Thymus (tissue), 14 donors: Measurements from ENCODE around the gene RETREG3. TPM values are rescaled to one million over a fixed set of nuclear protein-coding genes. Genes with fewer than 3 reads are reported as not detected.
A peak's percentile ranks its signal among the peaks of the same experiment; 100 is the strongest.

Experiments used
- DNase-seq, 9 donors: peaks; one replicate each; pipeline ENCODE4 v3.0.0-alpha.2; 2013; ENCODE audit warnings: low spot score in 9 of 9, low read depth in 6 of 9, missing footprints in 1 of 9
- H3K27ac ChIP-seq, 2 donors: one replicate each; pipeline ENCODE4 v1.5.1; 2013; ENCODE audit warnings: control low read depth in 1 of 2, low read depth in 1 of 2, low read length in 1 of 2, mild to moderate bottlenecking in 1 of 2, moderate library complexity in 1 of 2
- H3K27me3 ChIP-seq, 2 donors: one replicate each; pipeline ENCODE4 v1.5.1; 2013; ENCODE audit warnings: low read length in 1 of 2; ENCODE audit not compliant: control insufficient read depth in 2 of 2, insufficient read depth in 1 of 2
- H3K36me3 ChIP-seq, 2 donors: one replicate each; pipeline ENCODE4 v1.5.1; 2013; ENCODE audit warnings: low read length in 1 of 2, mild to moderate bottlenecking in 1 of 2, moderate library complexity in 1 of 2; ENCODE audit not compliant: control insufficient read depth in 2 of 2, insufficient read depth in 2 of 2
- H3K4me1 ChIP-seq, 2 donors: one replicate each; pipeline ENCODE4 v1.5.1; 2013; ENCODE audit warnings: low read length in 2 of 2; ENCODE audit not compliant: control insufficient read depth in 2 of 2, insufficient read depth in 2 of 2
- H3K4me3 ChIP-seq, 2 donors: one replicate each; pipeline ENCODE4 v1.5.1; 2013; ENCODE audit warnings: low read length in 2 of 2, control low read depth in 1 of 2, mild to moderate bottlenecking in 1 of 2
- H3K9me3 ChIP-seq, 2 donors: one replicate each; pipeline ENCODE4 v1.5.1; 2013; ENCODE audit warnings: low read length in 1 of 2, mild to moderate bottlenecking in 1 of 2; ENCODE audit not compliant: control insufficient read depth in 2 of 2, insufficient read depth in 1 of 2
- WGBS: extraction: QIAGEN DNeasy Blood & Tissue Kit; methylation state at CpG from one replicate; pipeline ENCODE4 v1.1.7; 2013; 5-methylcytosine and 5-hydroxymethylcytosine counted together
- long read RNA-seq, 10 donors: transcript quantifications; one replicate each; lab custom pipeline, GENCODE V29; 2026
- polyA plus RNA-seq: library from polyadenylated mRNA; stranded (reverse); fragments of 200-250 nt; gene quantifications from one replicate; pipeline ENCODE4 v1.2.3, GENCODE V29; 2013
- total RNA-seq: library from RNA; stranded (reverse); fragments of 120-200 nt; gene quantifications from one replicate; pipeline ENCODE4 v1.2.4, GENCODE V29; 2013
- donor health status: healthy.

RETREG3 gene, protein sequence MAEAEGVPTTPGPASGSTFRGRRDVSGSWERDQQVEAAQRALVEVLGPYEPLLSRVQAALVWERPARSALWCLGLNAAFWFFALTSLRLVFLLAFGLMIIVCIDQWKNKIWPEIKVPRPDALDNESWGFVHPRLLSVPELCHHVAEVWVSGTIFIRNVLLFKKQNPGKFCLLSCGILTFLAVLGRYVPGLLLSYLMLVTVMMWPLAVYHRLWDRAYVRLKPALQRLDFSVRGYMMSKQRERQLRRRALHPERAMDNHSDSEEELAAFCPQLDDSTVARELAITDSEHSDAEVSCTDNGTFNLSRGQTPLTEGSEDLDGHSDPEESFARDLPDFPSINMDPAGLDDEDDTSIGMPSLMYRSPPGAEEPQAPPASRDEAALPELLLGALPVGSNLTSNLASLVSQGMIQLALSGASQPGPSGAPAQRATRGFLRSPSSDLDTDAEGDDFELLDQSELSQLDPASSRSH
- total RNA-seq (40.0 TPM), polyA plus RNA-seq (33.7 TPM)
- long read RNA-seq, donor 1, partial matches to known transcripts, result 0 of 4 reads
- long read RNA-seq, donor 1, other reads (novel, unspliced or antisense), result 0 of 4 reads
- long read RNA-seq, donor 2, result 0 reads
- long read RNA-seq, donor 3, transcript RETREG3-201 (9 exons, 3,759 nt), result major isoform, 7 of 105 reads
- long read RNA-seq, donor 3, partial matches to known transcripts, result 74 of 105 reads
- long read RNA-seq, donor 3, other reads (novel, unspliced or antisense), result 21 of 105 reads
- long read RNA-seq, donor 4, partial matches to known transcripts, result 0 of 6 reads
- long read RNA-seq, donor 4, other reads (novel, unspliced or antisense), result 0 of 6 reads
- long read RNA-seq, donor 5, transcript RETREG3-204 (3 exons, 576 nt), result major isoform, 5 of 16 reads
- long read RNA-seq, donor 5, transcript RETREG3-201 (9 exons, 3,759 nt), result major isoform, 5 of 16 reads
- long read RNA-seq, donor 5, partial matches to known transcripts, result 5 of 16 reads
- long read RNA-seq, donor 5, other reads (novel, unspliced or antisense), result 0 of 16 reads
- long read RNA-seq, donor 6, transcript RETREG3-201 (9 exons, 3,759 nt), result major isoform, 5 of 8 reads
- long read RNA-seq, donor 6, partial matches to known transcripts, result 0 of 8 reads
- long read RNA-seq, donor 6, other reads (novel, unspliced or antisense), result 0 of 8 reads
- long read RNA-seq, donor 7, partial matches to known transcripts, result 22 of 47 reads
- long read RNA-seq, donor 7, other reads (novel, unspliced or antisense), result 22 of 47 reads
- long read RNA-seq, donor 8, transcript RETREG3-201 (9 exons, 3,759 nt), result major isoform, 5 of 11 reads
- long read RNA-seq, donor 8, partial matches to known transcripts, result 5 of 11 reads
- long read RNA-seq, donor 8, other reads (novel, unspliced or antisense), result 0 of 11 reads
- long read RNA-seq, donor 9, transcript RETREG3-201 (9 exons, 3,759 nt), result major isoform, 8 of 8 reads
- long read RNA-seq, donor 9, partial matches to known transcripts, result 0 of 8 reads
- long read RNA-seq, donor 9, other reads (novel, unspliced or antisense), result 0 of 8 reads
- long read RNA-seq, donor 10, transcript RETREG3-201 (9 exons, 3,759 nt), result major isoform, 12 of 14 reads
- long read RNA-seq, donor 10, partial matches to known transcripts, result 0 of 14 reads
- long read RNA-seq, donor 10, other reads (novel, unspliced or antisense), result 0 of 14 reads

DNA sequence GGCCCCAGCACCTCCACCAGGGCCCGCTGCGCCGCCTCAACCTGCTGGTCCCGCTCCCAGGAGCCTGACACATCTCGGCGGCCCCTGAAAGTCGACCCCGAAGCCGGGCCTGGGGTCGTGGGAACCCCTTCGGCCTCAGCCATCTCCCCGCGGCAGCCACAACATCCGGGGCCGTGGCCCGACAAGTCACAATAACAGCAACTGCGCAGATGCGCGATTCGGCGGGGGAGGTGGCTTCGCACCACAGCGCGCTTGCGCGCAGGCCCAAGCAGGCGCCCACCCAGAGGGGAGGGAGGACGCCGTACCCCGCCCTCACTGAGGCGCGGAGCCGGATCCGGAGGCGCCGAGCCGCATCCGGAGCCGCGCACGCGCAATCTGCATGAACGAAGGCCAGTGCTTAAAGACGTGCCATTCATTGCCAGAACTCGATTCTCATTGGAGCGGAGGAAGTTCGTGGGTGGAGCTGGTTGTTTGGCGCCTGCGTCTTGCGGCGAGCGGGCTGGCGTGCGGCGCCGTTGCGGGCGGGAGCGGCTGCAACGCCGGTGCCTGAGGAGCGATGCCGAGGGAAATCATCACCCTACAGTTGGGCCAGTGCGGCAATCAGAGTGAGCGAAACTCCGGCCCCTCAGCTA is at the start of gene RETREG3, which contains the start of gene TUBG1:
TSS of gene RETREG3 (minus strand) at position 193 of the 632 bp plus-strand sequence. CDS start at position 143, 50 bp downstream.
TSS of gene TUBG1 (plus strand) at position 502 of the 632 bp plus-strand sequence. CDS start at position 557, 55 bp downstream.
- Histone ChIP-seq H3K27ac (peak within 1 kb of the TSS; percentile 91 to 93), H3K36me3 (peaks cover 23 to 30% of the 10 kb centered on the region in 2 donors), H3K4me3 (peak within 1 kb of the TSS; percentile 72 to 98), H3K4me1 (peaks cover 11 to 14% of the 10 kb centered on the region in 2 donors), H3K9me3 (no peaks in the 10 kb centered on the region), H3K27me3 (peaks cover 0 to 2% of the 10 kb centered on the region in 2 donors)
- WGBS, result under 1% methylated on average over 66 of the region's 66 CpGs
- DNase-seq, result peak; percentile 96 to 100 (median 99)

- no peak overlapping the region for H3K27ac ChIP-seq
- H3K9me3 ChIP-seq, result peaks cover 0 to 3% of the 10 kb centered on the region in 2 donors
- H3K36me3 ChIP-seq, result no peaks in the 10 kb centered on the region
- no peak overlapping the region for H3K4me3 ChIP-seq
- peaks cover 4 to 18% of the 10 kb centered on the region in 2 donors for H3K4me1 ChIP-seq
- DNase-seq, result no peak
- WGBS, result 93% methylated on average over 9 of the region's 9 CpGs
- peaks cover 4 to 42% of the 10 kb centered on the region in 2 donors for H3K27me3 ChIP-seq
Observed at GRCh38 chr17:42657824-42658588, 48.8 kb upstream of the RETREG3 start.

- Histone ChIP-seq H3K27ac (no peak overlapping the region), H3K4me1 (peaks cover 4 to 18% of the 10 kb centered on the region in 2 donors), H3K36me3 (no peaks in the 10 kb centered on the region), H3K27me3 (peaks cover 4 to 47% of the 10 kb centered on the region in 2 donors), H3K4me3 (no peak overlapping the region), H3K9me3 (peaks cover 0 to 3% of the 10 kb centered on the region in 2 donors)
- WGBS, result 79% methylated on average over 2 of the region's 2 CpGs
- DNase-seq, result no peak
Observed at GRCh38 chr17:42655528-42655927, 46.4 kb upstream of the RETREG3 start.

- Histone ChIP-seq H3K9me3 (peaks cover 0 to 3% of the 10 kb centered on the region in 2 donors), H3K27me3 (peaks cover 4 to 34% of the 10 kb centered on the region in 2 donors), H3K4me3 (no peak overlapping the region), H3K36me3 (no peaks in the 10 kb centered on the region), H3K27ac (peak overlapping the region; percentile 22 to 61), H3K4me1 (peaks cover 0 to 6% of the 10 kb centered on the region in 2 donors)
- 38% methylated on average over 42 of the region's 42 CpGs for WGBS
- no peak for DNase-seq
Observed at GRCh38 chr17:42653179-42654124, 44.3 kb upstream of the RETREG3 start.

- no peak for DNase-seq
- 82% methylated on average over 4 of the region's 4 CpGs for WGBS
- peaks cover 0 to 3% of the 10 kb centered on the region in 2 donors for H3K9me3 ChIP-seq
Observed at GRCh38 chr17:42651392-42651791, 42.2 kb upstream of the RETREG3 start.

DNA sequence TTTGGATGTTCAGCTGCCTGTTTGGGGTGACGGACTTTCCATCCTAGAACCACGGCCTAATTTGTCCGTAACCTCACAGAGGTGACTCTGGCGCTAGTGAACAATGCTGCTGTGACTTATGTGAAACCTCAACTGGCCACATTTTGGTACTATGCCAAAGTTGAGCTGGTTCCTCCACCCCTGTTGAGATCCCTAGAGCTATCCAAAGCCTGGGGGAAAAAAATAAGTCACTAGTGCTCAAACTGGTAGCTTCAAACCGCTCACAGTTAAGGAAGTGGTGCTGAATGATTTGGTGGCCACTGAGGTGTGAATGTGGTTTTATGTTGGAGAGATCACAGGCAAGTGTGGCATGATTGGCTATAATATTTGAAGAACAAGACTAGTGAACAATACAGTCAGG is 38.6 kb upstream of the RETREG3 start:
- Histone ChIP-seq H3K4me3 (no peak overlapping the region), H3K9me3 (no peaks in the 10 kb centered on the region), H3K4me1 (no peaks in the 10 kb centered on the region), H3K27ac (no peak overlapping the region), H3K27me3 (peaks cover 0 to 7% of the 10 kb centered on the region in 2 donors), H3K36me3 (no peaks in the 10 kb centered on the region)
- WGBS, result 76% methylated on average over 5 of the region's 5 CpGs
- DNase-seq, result no peak

More at GRCh38 chr17:42651392-42651791, 42.2 kb upstream of the RETREG3 start:
- peaks cover 4 to 34% of the 10 kb centered on the region in 2 donors for H3K27me3 ChIP-seq
- no peaks in the 10 kb centered on the region for H3K36me3 ChIP-seq
- H3K4me3 ChIP-seq, result no peak overlapping the region
- peaks cover 0 to 6% of the 10 kb centered on the region in 2 donors for H3K4me1 ChIP-seq
- no peak overlapping the region for H3K27ac ChIP-seq

- Histone ChIP-seq H3K4me3 (no peak overlapping the region), H3K27ac (no peak overlapping the region)
- WGBS, result 40% methylated on average over 2 of the region's 2 CpGs
Observed at GRCh38 chr17:42642336-42642735, 33.2 kb upstream of the RETREG3 start.

More at GRCh38 chr17:42642336-42642735, 33.2 kb upstream of the RETREG3 start:
- DNase-seq, result no peak
- H3K27me3 ChIP-seq, result no peaks in the 10 kb centered on the region
- no peaks in the 10 kb centered on the region for H3K36me3 ChIP-seq
- no peaks in the 10 kb centered on the region for H3K9me3 ChIP-seq
- H3K4me1 ChIP-seq, result peaks cover 0 to 4% of the 10 kb centered on the region in 2 donors
